ENCODE measurements around the gene RNGTT. TPM values are rescaled to one million over a fixed set of nuclear protein-coding genes. Genes with fewer than 3 reads are reported as not detected.
A peak's percentile ranks its signal among the peaks of the same experiment; 100 is the strongest.
"Not testable (repeated sequence)": the region's sequence is repeated elsewhere in the genome, so short reads cannot be mapped to it uniquely, and the experiment has no call there.

RNGTT gene
- total RNA-seq, 1 experiment from 2014 or later: 34.8 TPM

DNA sequence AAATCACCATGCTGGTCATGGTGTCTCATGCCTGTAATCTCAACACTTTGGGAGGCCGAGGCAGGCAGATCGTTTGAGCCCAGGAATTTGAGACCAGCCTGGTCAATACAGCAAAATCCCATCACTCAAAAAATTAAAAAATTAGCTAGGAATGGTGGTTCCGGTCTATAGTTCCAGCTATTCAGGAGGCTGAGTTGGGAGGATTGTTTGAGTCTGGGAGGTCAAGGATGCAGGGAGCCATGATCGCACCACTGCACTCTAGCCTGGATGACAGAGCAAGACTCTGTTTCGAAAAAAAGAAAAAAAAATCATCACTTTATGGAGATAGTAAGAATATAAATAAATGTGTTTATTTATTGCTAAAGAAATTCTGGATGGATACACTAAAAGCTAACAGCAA is 124.1 kb downstream of the RNGTT start:
- no peak for DNase-seq (ENCODE audit: low spot score)
- in situ Hi-C loops (cut with HindIII; ENCODE audit: low sequenced_read_pairs): no loop called here

DNA sequence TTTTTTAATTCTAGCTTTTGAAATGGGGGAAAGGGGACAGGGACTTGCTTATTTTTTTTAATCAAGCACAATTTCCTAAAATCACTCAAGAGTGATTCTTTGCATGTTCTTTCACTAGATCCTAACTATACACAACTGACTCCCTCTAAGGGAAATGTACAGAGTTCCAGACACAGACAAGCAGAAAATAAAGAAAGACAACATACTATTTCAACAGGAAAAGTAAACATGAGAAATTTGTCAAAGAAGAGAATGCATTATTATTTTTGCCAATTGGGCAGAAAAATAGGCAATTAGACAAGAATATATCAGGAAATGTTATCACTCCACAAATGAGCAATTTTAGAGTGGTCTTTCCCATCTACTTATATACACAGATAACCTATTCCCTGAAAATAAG is 128.2 kb downstream of the RNGTT start:
- no peak for DNase-seq (ENCODE audit: low spot score)
- in situ Hi-C loops (cut with HindIII; ENCODE audit: low sequenced_read_pairs): no loop called here

- DNase-seq (ENCODE audit: low spot score); in situ Hi-C loops (cut with HindIII; ENCODE audit: low sequenced_read_pairs): not testable (repeated sequence)
Measured at GRCh38 chr6:88833071-88833470, 130.3 kb downstream of the RNGTT start.

- DNase-seq (ENCODE audit: low spot score); in situ Hi-C loops (cut with HindIII; ENCODE audit: low sequenced_read_pairs): not testable (repeated sequence)
Measured at GRCh38 chr6:88827599-88827998, 135.8 kb downstream of the RNGTT start.

DNA sequence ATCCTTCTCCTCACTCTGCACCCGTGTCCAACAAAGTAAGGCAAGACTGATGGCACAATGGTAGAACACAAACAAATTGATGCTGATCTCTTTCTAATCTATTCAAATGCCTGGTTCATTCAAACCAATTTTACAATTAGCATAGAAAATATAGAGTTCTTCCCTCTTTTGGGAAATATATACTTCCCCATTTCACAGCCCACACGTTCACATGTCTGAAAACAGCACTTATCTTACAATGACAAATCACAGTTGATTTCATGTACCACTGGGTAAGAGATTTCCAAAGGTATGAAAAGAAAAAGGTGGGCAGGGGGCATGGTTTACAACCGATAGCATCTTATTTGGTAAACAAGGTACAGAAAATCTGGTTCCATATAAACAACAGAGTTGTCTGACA is 137.6 kb downstream of the RNGTT start:
- in situ Hi-C loops (cut with HindIII; ENCODE audit: low sequenced_read_pairs): no loop called here
- DNase-seq (ENCODE audit: low spot score): no peak

DNA sequence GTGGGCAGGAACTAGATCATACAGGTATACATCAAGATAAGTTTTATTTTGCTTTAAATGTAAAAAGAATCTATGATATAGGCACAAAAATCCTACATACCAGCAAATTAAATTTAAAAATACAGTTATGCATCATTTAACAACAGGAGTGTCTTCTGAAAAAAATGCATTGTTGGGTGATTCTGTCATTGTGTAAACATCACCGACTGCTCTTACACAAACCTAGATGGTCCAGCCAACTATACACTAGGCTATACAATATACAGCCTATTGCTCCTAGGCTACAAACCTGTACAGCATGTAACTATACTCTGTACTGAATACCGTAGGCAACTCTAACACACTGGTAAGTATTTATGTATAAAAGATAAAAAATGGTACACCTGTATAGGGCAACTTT is 139.4 kb downstream of the RNGTT start:
- DNase-seq (ENCODE audit: low spot score): no peak
- in situ Hi-C loops (cut with HindIII; ENCODE audit: low sequenced_read_pairs): no loop called here

DNA sequence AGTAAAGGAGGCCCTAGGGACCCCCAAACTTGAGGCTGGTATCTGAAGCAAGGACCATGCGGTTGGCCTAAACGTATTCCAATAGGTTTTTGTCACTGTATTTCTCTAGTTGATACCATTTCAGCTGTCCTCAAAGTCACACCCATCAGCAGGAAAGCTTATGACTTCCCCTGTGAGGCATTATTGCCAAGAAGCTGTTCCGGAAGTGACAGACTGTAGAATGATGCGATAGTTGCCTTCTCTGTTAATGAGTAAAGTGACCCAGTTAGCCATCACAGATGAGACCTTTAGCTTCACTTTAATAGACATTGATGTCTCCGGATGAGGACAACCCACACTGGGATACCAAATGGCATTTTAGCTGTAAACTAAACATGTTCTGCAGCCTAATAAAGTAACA is 147.9 kb downstream of the RNGTT start:
- in situ Hi-C loops (cut with HindIII; ENCODE audit: low sequenced_read_pairs): no loop called here
- DNase-seq (ENCODE audit: low spot score): peak; percentile 81

DNA sequence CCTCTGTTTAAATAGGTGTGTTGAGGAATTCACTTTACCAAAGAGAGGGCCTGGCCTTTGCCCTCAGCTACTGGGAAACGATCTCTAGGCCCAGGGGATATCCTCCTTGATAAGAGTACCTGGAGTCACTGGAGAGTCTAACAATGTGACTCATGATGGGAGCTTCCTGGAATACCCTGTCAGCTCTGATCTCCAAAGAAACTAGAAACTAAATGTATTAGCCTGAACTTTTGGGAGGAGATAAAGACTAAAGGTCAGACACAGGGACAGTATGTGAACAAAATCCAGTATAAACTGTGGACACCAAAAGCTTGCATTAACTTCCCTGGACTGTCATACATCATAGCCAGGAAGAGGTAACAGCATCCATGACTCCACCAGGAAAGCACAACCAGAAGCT is 148.5 kb downstream of the RNGTT start:
- in situ Hi-C loops (cut with HindIII; ENCODE audit: low sequenced_read_pairs): no loop called here
- no peak for DNase-seq (ENCODE audit: low spot score)

DNA sequence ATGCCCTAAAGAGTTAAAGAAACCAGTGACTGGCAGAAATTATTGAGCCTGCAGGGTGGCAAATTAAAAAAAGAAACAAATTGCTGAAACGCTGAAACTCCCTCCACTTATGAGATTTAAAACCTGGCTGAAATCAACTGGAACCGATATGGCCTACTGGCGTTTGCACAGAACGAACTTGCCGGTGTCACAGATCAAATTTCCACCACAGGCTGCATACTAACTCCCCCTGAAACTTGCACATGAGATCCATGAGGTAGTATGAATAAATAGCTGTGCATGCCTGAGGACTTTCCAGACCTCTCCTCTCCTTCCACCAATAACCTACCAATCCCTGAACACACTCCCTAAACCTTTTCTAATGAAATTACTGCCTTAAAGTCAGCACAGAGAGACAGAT is 150.4 kb downstream of the RNGTT start:
- DNase-seq (ENCODE audit: low spot score): peak; percentile 42
- in situ Hi-C loops (cut with HindIII; ENCODE audit: low sequenced_read_pairs): no loop called here

DNA sequence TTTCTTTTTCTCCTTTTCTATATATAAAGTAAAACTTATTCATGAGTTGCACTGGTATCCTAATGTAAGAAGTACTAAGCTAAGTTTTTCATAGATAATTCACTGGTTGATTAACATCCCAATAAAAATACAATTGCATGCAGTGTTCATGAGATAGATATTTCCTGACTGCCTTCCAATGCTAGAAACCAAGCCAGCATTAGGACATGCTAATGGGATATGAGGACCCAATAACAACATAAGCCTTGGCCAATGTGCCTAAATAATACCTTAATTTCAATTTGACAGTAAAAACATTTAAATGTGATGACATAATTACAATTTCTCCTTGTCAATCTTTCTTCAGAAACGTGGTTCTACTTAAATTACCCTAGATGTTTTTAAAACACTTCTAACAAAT is 152.7 kb downstream of the RNGTT start:
- no peak for DNase-seq (ENCODE audit: low spot score)
- in situ Hi-C loops (cut with HindIII; ENCODE audit: low sequenced_read_pairs): no loop called here

- DNase-seq (ENCODE audit: low spot score): no peak
- in situ Hi-C loops (cut with HindIII; ENCODE audit: low sequenced_read_pairs): no loop called here
Measured at GRCh38 chr6:88810089-88810488, 153.3 kb downstream of the RNGTT start.

- no peak for DNase-seq (ENCODE audit: low spot score)
- in situ Hi-C loops (cut with HindIII; ENCODE audit: low sequenced_read_pairs): no loop called here
Measured at GRCh38 chr6:88808381-88808780, 155.0 kb downstream of the RNGTT start.

DNA sequence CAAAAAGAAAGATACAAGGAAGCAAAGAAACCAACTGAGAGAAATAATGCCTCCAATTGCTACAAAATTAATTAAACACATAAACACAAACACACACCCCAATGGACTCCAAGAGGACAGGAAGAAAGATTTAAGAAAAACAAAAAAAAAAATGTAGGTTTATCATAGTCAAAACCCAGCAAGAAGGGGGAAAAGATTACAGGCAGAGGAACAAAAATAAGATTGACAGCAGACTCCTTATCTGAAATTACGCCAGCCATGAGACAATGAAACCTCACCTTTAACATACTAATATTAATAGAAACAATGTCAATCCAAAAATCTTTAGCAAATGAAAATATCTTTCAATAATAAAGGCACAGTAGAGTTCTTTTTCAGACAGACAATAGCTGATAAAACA is 155.8 kb downstream of the RNGTT start:
- in situ Hi-C loops (cut with HindIII; ENCODE audit: low sequenced_read_pairs): no loop called here
- no peak for DNase-seq (ENCODE audit: low spot score)

- in situ Hi-C loops (cut with HindIII; ENCODE audit: low sequenced_read_pairs): no loop called here
- no peak for DNase-seq (ENCODE audit: low spot score)
Measured at GRCh38 chr6:88806728-88807127, 156.7 kb downstream of the RNGTT start.

DNA sequence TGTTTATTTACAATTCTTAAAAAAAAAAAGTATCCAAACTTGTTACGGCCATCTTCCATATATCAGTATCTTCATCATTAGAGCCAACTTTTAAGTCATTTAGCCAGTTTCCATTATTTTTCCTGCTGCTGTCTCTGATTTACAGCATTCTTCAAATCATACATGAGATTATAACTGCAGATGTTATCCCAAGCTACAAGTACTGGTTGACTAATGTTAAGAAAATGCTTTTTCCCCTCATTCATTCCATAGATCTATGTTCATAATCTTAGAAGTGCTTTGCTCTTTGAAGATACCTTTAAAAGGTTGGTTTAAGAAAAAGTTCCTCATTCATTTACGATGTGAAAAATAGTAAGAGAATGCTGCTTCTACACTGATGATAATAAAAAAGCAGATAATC is 158.7 kb downstream of the RNGTT start:
- no peak for DNase-seq (ENCODE audit: low spot score)
- in situ Hi-C loops (cut with HindIII; ENCODE audit: low sequenced_read_pairs): no loop called here

- in situ Hi-C loops (cut with HindIII; ENCODE audit: low sequenced_read_pairs): no loop called here
- no peak for DNase-seq (ENCODE audit: low spot score)
Measured at GRCh38 chr6:88785478-88785877, 177.9 kb downstream of the RNGTT start.

GRCh38 chr6:88780714-88781389 is 182.6 kb downstream of the RNGTT start:
- DNase-seq (ENCODE audit: low spot score): peak; percentile 90
- in situ Hi-C loops (cut with HindIII; ENCODE audit: low sequenced_read_pairs): no loop called here

GRCh38 chr6:88775866-88776571 is 187.4 kb downstream of the RNGTT start:
- in situ Hi-C loops (cut with HindIII; ENCODE audit: low sequenced_read_pairs): no loop called here
- DNase-seq (ENCODE audit: low spot score): no peak

GRCh38 chr6:88768114-88768513 is 195.3 kb downstream of the RNGTT start:
- DNase-seq (ENCODE audit: low spot score); in situ Hi-C loops (cut with HindIII; ENCODE audit: low sequenced_read_pairs): not testable (repeated sequence)

DNA sequence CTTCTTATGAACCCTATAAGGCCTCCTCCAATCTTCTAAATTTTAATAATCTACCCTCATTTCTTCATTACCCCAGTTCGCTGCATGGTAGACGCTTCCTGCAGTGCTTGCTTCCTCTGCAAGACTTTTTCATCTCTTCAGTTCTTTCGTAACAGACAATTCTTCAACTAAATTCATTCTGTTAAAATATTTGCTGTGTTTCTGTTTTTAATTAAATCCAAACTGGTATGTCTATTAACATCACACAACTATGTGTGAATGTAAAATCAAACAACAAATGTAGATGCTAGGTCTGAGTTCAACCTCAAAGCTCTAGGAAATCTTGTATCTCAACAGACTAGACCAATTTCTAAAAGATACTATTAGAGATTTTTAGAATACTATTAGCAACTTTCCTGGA is 199.3 kb downstream of the RNGTT start:
- no peak for DNase-seq (ENCODE audit: low spot score)
- in situ Hi-C loops (cut with HindIII; ENCODE audit: low sequenced_read_pairs): no loop called here

DNA sequence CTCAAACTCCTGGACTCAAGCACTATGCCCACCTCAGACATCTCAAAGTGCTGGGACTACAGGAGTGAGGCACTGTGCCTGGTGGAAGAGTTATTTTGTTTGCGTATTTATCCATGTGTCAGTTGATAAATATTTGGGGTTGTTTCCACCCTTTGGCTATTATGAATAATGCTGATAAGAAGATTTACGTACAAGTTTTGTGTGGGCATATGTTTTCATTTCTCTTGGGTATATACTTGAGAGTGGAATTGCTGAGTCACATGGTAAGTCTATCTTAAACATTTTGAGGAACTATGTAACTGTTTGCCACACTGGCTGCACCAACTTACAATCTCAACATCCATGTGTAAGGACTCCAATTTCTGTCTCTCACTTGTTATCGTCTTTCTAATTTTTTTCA is 200.3 kb downstream of the RNGTT start:
- DNase-seq (ENCODE audit: low spot score): no peak
- in situ Hi-C loops (cut with HindIII; ENCODE audit: low sequenced_read_pairs): no loop called here
